Panc1 (cell line): ENCODE data around the gene FYB2. TPM values are rescaled to one million over a fixed set of nuclear protein-coding genes. Genes with fewer than 3 reads are reported as not detected.

Experiments
- ATAC-seq: fragments of 200-7000 bp; cut with Tn5 transposase; 2 replicates; pipeline ENCODE4 v1.9.1; 2020; ENCODE audit warnings: mild to moderate bottlenecking, moderate library complexity
- BruUV-seq: library from RNA; stranded (reverse); fragments of 400-500 nt; replicated peaks from 2 replicates; lab custom pipeline; 2021; lab: Mats Ljungman, UMichigan
- CTCF ChIA-PET: fragments of 300-600 bp; sonication (Branson Sonifier 250); formaldehyde crosslinking; loops from one replicate; lab custom pipeline; 2022; ENCODE audit warnings: antibody characterized with exemption; lab: Charles Lee
- POLR2A ChIA-PET: fragments of 300-600 bp; sonication (Branson Sonifier 250); formaldehyde crosslinking; loops from one replicate; lab custom pipeline; 2022; ENCODE audit warnings: antibody characterized with exemption; lab: Charles Lee
- DNase-seq: peaks from one replicate; pipeline ENCODE4 v3.0.0-alpha.2; 2010; ENCODE audit warnings: low read depth, low spot score
- H3K27ac ChIP-seq: 2 replicates; pipeline ENCODE4 v1.5.1; 2011; ENCODE audit warnings: mild to moderate bottlenecking, low read length, inconsistent platforms
- H3K27me3 ChIP-seq: fragments of 200-500 bp; sonication (Bioruptor generic); 2 replicates; pipeline ENCODE4 v1.6.0; 2014; ENCODE audit warnings: low read length, inconsistent platforms; ENCODE audit not compliant: control insufficient read depth, insufficient read depth
- H3K36me3 ChIP-seq: fragments of 200-500 bp; sonication (Bioruptor generic); 2 replicates; pipeline ENCODE4 v1.5.1; 2014; ENCODE audit warnings: inconsistent platforms, mild to moderate bottlenecking, low read length, moderate library complexity; ENCODE audit not compliant: control insufficient read depth, insufficient read depth
- H3K4me1 ChIP-seq: 2 replicates; pipeline ENCODE4 v1.5.1; 2011; ENCODE audit warnings: inconsistent platforms, mild to moderate bottlenecking, low read length, moderate library complexity; ENCODE audit not compliant: control insufficient read depth, insufficient read depth
- H3K4me3 ChIP-seq, 2 experiments: 2 replicates each; pipeline ENCODE4 v1.5.1; 2011 to 2012; ENCODE audit warnings: low read depth in 2 of 2, low read length in 2 of 2, mild to moderate bottlenecking in 2 of 2, inconsistent platforms in 1 of 2, moderate library complexity in 1 of 2
- H3K9me3 ChIP-seq: fragments of 200-500 bp; sonication (Bioruptor generic); 2 replicates; pipeline ENCODE4 v1.5.1; 2014; ENCODE audit warnings: low read depth, mild to moderate bottlenecking, inconsistent platforms, low read length, moderate library complexity; ENCODE audit not compliant: control insufficient read depth, insufficient read depth
- POLR2AphosphoS5 ChIP-seq: IDR thresholded peaks from 2 replicates; pipeline ENCODE4 v1.6.1; 2012; ENCODE audit warnings: mild to moderate bottlenecking, low read depth, low read length, moderate library complexity
- REST ChIP-seq, 2 experiments: IDR thresholded peaks; 2 replicates each; pipeline ENCODE4 v1.6.1; 2011 to 2012; ENCODE audit warnings: low read depth in 2 of 2, control low read depth in 1 of 2, low read length in 1 of 2, mild to moderate bottlenecking in 1 of 2, moderate library complexity in 1 of 2; ENCODE audit not compliant: insufficient read depth in 1 of 2
- SIN3A ChIP-seq: IDR thresholded peaks from 2 replicates; pipeline ENCODE4 v1.6.1; 2012; ENCODE audit warnings: low read depth, mild to moderate bottlenecking, low read length, moderate library complexity, borderline replicate concordance; ENCODE audit not compliant: insufficient read depth
- TCF7L2 ChIP-seq: IDR thresholded peaks from 2 replicates; pipeline ENCODE4 v1.6.1; 2011; ENCODE audit warnings: mild to moderate bottlenecking, low read depth, low read length, inconsistent platforms
- in situ Hi-C: cut with HindIII; loops from 2 replicates; pipeline ENCODE4 v1.10.0; 2016; ENCODE audit warnings: low sequenced_read_pairs, low pct_unique_long_range_greater_than_20kb
- intact Hi-C: fragments of 100-400 bp; cut with micrococcal nuclease; formaldehyde crosslinking; loops from one replicate; pipeline ENCODE4 v1.10.0; 2022; ENCODE audit not compliant: unreplicated experiment
- total RNA-seq: library from RNA; stranded (reverse); gene quantifications from one replicate; pipeline ENCODE4 v1.2.1, GENCODE V29; 2021; ENCODE audit not compliant: unreplicated experiment
- TF ChIP-seq, protein P1 (sequence below): fragments of 450-650 bp; IDR thresholded peaks from 2 replicates; pipeline ENCODE4 v1.5.1; 2017; ENCODE audit warnings: mild to moderate bottlenecking

Gene FYB2
- total RNA-seq, 1 experiment from 2014 or later = 0.49 TPM

GRCh38 chr1:56824938-56825337, 5.7 kb upstream of the FYB2 start:
- Histone ChIP-seq H3K36me3 (no peaks in the 10 kb centered on the region), H3K27ac (no peak overlapping the region), H3K4me1 (peaks cover 4% of the 10 kb centered on the region; the same call in 1 of the 2 replicates), H3K27me3 (peaks cover 10% of the 10 kb centered on the region), H3K9me3 (no peaks in the 10 kb centered on the region), H3K4me3 (no peak overlapping the region)
- TF ChIP-seq REST (IDR thresholded peaks at IDR 0.05; ENCODE audit: insufficient read depth in 1 of 2, low read depth in 2 of 2, low read length in 1 of 2) = no peak
- TF ChIP-seq TCF7L2 = no peak
- TF ChIP-seq, protein P1, sequence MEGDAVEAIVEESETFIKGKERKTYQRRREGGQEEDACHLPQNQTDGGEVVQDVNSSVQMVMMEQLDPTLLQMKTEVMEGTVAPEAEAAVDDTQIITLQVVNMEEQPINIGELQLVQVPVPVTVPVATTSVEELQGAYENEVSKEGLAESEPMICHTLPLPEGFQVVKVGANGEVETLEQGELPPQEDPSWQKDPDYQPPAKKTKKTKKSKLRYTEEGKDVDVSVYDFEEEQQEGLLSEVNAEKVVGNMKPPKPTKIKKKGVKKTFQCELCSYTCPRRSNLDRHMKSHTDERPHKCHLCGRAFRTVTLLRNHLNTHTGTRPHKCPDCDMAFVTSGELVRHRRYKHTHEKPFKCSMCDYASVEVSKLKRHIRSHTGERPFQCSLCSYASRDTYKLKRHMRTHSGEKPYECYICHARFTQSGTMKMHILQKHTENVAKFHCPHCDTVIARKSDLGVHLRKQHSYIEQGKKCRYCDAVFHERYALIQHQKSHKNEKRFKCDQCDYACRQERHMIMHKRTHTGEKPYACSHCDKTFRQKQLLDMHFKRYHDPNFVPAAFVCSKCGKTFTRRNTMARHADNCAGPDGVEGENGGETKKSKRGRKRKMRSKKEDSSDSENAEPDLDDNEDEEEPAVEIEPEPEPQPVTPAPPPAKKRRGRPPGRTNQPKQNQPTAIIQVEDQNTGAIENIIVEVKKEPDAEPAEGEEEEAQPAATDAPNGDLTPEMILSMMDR = no peak
- TF ChIP-seq SIN3A = no peak
- no peak for TF ChIP-seq POLR2AphosphoS5
- DNase-seq (no peak), ATAC-seq (no peak)
- in situ Hi-C loops (no loop called here), intact Hi-C loops (no loop called here)
- CTCF ChIA-PET = no interaction called here
- POLR2A ChIA-PET = no interaction called here
- BruUV-seq = no TSS peak

DNA sequence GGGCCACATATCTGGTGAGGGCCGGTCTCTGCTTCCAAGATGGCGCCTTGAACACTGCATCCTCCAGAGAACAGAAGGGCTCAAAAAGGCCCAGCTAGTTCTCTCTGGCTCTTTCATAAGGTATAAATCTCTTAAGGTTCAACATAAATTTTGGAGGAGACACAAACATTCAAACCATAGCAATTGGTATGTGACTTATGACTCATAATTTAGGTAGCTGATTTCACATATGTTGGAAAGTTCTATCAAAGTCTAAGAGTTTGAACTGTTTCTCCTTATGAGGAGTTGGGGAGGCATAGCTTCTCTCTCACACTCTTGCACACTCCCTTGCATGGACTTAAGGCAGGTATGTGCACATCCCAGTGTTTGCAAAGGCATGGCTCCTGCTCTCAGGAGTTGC, 5.1 kb upstream of the FYB2 start:
- Histone ChIP-seq H3K36me3 (no peaks in the 10 kb centered on the region), H3K4me3 (no peak overlapping the region), H3K27me3 (peaks cover 7% of the 10 kb centered on the region), H3K4me1 (peaks cover 4% of the 10 kb centered on the region; the same call in 1 of the 2 replicates), H3K27ac (no peak overlapping the region), H3K9me3 (no peaks in the 10 kb centered on the region)
- ATAC-seq (no peak), DNase-seq (no peak)
- BruUV-seq = no TSS peak
- intact Hi-C loops (no loop called here), in situ Hi-C loops (no loop called here)
- CTCF ChIA-PET = no interaction called here
- TF ChIP-seq, protein P1 = no peak
- no peak for TF ChIP-seq SIN3A
- POLR2A ChIA-PET = no interaction called here
